HG03280 (cell line): Measurements from ENCODE around the gene LRRC75A.
"Not testable (repeated sequence)": the region's sequence is repeated elsewhere in the genome, so short reads cannot be mapped to it uniquely, and the experiment has no call there.

Experiments used
- ATAC-seq: cut with Tn5 transposase; IDR thresholded peaks from one replicate; pipeline ENCODE4 v1.9.1; 2021; ENCODE audit warnings: mild to moderate bottlenecking, moderate library complexity; ENCODE audit not compliant: unreplicated experiment

Gene LRRC75A

DNA sequence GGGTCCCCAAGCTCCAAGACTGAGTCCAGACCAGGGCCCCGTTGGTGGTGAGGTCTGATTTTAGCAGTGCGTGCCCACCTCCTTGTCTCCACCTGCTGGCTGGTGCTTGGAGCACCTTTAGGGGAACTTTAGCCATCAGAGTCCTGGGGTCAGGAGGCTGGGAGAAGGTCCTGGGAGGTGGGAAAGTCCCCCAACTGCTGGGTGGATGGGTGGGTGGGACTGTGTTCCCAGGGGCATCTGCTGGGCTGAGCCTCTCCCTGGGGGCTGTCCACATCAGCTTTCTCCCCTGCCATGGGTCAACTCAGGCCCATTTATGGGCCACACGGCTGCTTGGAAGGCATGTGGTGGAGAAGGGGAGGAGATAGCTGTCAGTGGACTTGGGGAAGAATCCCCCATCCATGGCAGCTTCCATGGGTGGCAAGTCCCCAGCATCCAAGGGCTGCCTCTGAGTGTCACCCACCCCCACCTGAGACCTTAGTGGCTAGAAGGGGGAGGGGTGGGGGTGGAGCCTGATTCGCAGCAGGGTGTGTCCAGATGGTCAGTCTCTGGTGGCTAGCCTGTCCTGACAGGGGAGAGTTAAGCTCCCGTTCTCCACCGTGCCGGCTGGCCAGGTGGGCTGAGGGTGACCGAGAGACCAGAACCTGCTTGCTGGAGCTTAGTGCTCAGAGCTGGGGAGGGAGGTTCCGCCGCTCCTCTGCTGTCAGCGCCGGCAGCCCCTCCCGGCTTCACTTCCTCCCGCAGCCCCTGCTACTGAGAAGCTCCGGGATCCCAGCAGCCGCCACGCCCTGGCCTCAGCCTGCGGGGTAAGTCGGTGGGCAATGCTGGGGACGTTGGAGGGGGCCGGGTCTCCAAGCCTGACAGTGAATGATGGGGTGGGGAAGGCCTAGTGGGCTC is 76.7 kb downstream of the LRRC75A start, which contains the start of gene TRPV2:
TRPV2 (plus strand) TSS at position 541 of the 894 bp plus-strand sequence. CDS start 2,098 bp downstream, outside the sequence.
- ATAC-seq, result peak; percentile 51

- ATAC-seq, result peak; percentile 79
These were observed 83.9 kb downstream of the LRRC75A start for GRCh38 chr17:16407911-16408588.

DNA sequence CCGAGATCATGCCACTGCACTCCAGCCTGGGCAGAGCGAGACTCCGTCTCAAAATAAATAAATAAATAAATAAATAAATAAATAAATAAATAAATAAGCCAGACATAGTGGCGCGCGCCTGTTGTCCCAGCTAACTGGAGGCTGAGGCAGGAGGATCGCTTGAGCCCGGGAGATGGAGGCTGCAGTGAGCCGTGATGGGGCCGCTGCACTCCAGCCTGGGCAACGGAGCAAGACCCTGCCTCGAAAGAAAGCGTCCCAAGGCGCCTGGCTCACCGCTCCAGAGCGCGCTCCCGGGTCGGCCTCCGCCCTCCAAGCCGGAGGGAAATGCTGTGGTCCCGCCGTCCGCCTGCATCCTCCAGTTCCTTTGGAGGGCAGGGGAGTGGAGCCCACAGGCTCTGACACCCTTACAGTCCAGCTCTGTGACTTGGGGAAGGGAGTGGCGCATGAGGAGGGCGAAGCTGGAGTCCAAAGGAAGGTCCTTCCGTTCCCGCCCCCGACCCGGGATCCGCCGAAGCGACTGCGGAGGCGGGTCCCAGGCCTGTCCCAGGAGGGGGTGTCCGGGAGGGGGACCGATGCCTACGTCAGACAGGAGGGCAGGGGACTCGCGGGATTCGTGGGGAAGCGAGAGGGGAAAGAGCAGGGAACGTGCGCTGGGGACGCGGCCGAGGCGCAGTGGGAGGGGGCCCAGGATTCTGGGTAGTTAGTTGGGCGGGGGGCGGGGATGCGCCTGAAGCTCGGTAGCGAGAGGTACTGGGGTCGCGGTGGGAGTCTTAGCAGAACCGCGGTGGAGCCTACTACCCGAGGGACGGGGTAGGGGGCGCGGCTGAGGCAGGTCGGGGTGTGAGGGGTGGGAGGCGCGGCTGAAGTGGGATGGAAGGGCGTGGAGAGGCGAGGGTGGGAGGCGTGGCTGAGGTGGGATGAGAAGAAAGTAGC is 85.0 kb downstream of the LRRC75A start:
- no peak for ATAC-seq

GRCh38 chr17:16403847-16404246 is 88.1 kb downstream of the LRRC75A start:
- not testable (repeated sequence) for ATAC-seq

- ATAC-seq, result peak; percentile 68
These were observed 93.4 kb downstream of the LRRC75A start for GRCh38 chr17:16398270-16399267.

DNA sequence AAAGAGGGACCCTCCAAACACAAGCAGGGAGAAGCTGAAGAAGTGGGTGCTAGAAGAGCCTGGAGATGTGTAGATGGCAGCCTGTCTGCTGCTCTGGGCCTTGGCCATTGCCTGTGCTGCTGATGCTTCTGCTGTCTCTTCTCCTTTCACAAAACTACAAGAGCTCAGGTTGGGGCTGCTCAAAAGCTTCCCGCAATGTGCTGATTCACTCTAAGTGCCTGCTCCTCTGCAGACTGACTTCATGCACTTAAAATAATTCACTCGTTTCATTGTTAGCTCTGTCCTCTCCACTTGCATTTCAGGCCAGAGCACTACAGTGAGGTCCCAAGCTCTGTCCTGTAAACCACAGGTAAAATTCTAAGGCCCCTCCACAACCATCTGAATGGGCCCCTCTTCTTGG is 95.3 kb downstream of the LRRC75A start:
- not testable (repeated sequence) for ATAC-seq

DNA sequence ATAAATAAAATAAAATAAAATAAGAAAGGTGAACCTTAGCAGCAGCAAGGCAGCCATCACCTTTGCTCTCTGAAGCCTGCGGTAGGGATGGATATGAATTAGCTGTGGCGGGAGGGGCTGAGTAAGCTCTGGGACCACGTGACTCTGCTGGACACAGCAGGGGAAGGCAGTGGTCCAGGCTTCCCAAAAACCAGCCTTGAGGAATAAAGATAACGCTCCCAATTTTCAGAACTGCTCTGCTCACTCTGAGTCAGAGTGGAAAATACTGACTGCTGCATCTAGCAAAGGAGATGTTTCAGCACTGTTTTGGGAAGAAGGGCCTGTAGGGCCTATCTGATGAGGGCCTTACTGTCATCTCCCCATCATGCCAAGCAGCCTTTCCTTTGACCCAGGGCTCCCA is 96.1 kb downstream of the LRRC75A start:
- ATAC-seq, result not testable (repeated sequence)

DNA sequence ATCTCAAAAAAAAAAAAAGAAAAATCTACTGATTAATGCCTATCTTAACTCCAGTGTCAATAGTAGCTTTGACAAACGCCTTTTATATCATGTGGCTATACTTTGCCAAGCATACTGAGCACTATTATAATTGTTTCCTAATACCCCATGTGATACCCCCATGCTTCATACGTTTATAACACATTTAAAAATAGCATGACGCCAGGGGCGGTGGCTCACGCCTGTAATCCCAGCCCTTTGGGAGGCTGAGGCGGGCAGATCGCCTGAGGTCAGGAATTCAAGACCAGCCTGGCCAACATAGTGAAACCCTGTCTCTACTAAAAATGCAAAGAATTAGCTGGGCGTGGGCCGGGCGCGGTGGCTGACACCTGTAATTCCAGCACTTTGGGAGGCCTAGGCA is 99.5 kb downstream of the LRRC75A start:
- not testable (repeated sequence) for ATAC-seq
